NK-92 treated with Interleukin-12 subunit alpha and Interleukin-12 subunit beta, amount 100 ng/mL, for 24 hours (cell line): ENCODE results near the gene PCMTD2.
"Not testable (repeated sequence)": the region's sequence is repeated elsewhere in the genome, so short reads cannot be mapped to it uniquely, and the experiment has no call there.

Source experiments
- DNase-seq: peaks from one replicate; lab custom pipeline; 2025; lab: John Stamatoyannopoulos, UW

PCMTD2 gene

GRCh38 chr20:64224351-64225170 lies 31.0 kb upstream of the PCMTD2 start:
- no peak for DNase-seq

GRCh38 chr20:64225171-64225595 lies 30.4 kb upstream of the PCMTD2 start:
- no peak for DNase-seq

GRCh38 chr20:64225828-64226598 lies 29.5 kb upstream of the PCMTD2 start:
- DNase-seq: no peak

GRCh38 chr20:64226686-64227580 lies 28.6 kb upstream of the PCMTD2 start:
- no peak for DNase-seq

GRCh38 chr20:64228086-64228653 lies 27.4 kb upstream of the PCMTD2 start:
- no peak for DNase-seq

- DNase-seq: no peak
Observed at GRCh38 chr20:64228751-64229506, 26.6 kb upstream of the PCMTD2 start.

GRCh38 chr20:64229507-64230061 lies 26.0 kb upstream of the PCMTD2 start:
- DNase-seq: no peak

GRCh38 chr20:64230461-64231145 lies 24.9 kb upstream of the PCMTD2 start:
- no peak for DNase-seq

GRCh38 chr20:64231621-64232550 lies 23.7 kb upstream of the PCMTD2 start:
- no peak for DNase-seq

GRCh38 chr20:64232794-64233193 lies 22.8 kb upstream of the PCMTD2 start:
- no peak for DNase-seq

GRCh38 chr20:64233725-64234124 lies 21.8 kb upstream of the PCMTD2 start:
- DNase-seq: no peak

GRCh38 chr20:64234291-64234791 lies 21.2 kb upstream of the PCMTD2 start:
- no peak for DNase-seq

- not testable (repeated sequence) for DNase-seq
Observed at GRCh38 chr20:64234921-64235565, 20.5 kb upstream of the PCMTD2 start.

- DNase-seq: no peak
Observed at GRCh38 chr20:64236137-64237088, 19.1 kb upstream of the PCMTD2 start.

GRCh38 chr20:64237316-64237715 lies 18.2 kb upstream of the PCMTD2 start:
- DNase-seq: no peak

- no peak for DNase-seq
Observed at GRCh38 chr20:64238115-64238825, 17.3 kb upstream of the PCMTD2 start.
